IMR-90 (cell line): ENCODE data around the gene EPHA5. TPM values are rescaled to one million over a fixed set of nuclear protein-coding genes. Genes with fewer than 3 reads are reported as not detected.

Experiments used
- ATAC-seq: fragments of 200-7000 bp; cut with Tn5 transposase; 2 replicates; pipeline ENCODE4 v1.9.1; 2020; ENCODE audit warnings: low read depth, mild to moderate bottlenecking, moderate library complexity
- BruUV-seq: library from RNA; stranded (reverse); fragments of 400-500 nt; replicated peaks from 2 replicates; lab custom pipeline; 2021; lab: Mats Ljungman, UMichigan
- CTCF ChIA-PET: fragments of 300-600 bp; formaldehyde crosslinking; extraction: SDS; loops from one replicate; lab custom pipeline; 2021; ENCODE audit warnings: antibody characterized with exemption; lab: Yijun Ruan, JAX
- POLR2A ChIA-PET: fragments of 300-600 bp; sonication (Branson Sonifier 250); formaldehyde crosslinking; loops from one replicate; lab custom pipeline; 2022; ENCODE audit warnings: antibody characterized with exemption; ENCODE audit not compliant: unreplicated experiment; lab: Charles Lee
- DNase-seq: peaks from one replicate; pipeline ENCODE4 v3.0.0; 2013
- H2AFZ ChIP-seq: replicated peaks from 2 replicates; pipeline ENCODE3; 2013; ENCODE audit warnings: low read length, mild to moderate bottlenecking; ENCODE audit not compliant: poor library complexity
- H2AK5ac ChIP-seq: 2 replicates; pipeline ENCODE4 v1.6.1; 2013; ENCODE audit warnings: low read depth, low read length, inconsistent platforms
- H2AK9ac ChIP-seq: replicated peaks from 2 replicates; pipeline ENCODE3; 2013; ENCODE audit warnings: mild to moderate bottlenecking, low read depth, low read length, moderate library complexity; ENCODE audit not compliant: poor library complexity
- H2BK120ac ChIP-seq: 2 replicates; pipeline ENCODE4 v1.6.1; 2013; ENCODE audit warnings: low read depth, low read length, inconsistent platforms
- H2BK15ac ChIP-seq: 3 replicates; pipeline ENCODE4 v1.6.1; 2013; ENCODE audit warnings: low read depth, low read length, inconsistent platforms
- H2BK20ac ChIP-seq: 2 replicates; pipeline ENCODE4 v1.6.1; 2013; ENCODE audit warnings: low read depth, mild to moderate bottlenecking, inconsistent platforms, low read length, moderate library complexity
- H2BK5ac ChIP-seq: 2 replicates; pipeline ENCODE4 v1.6.1; 2013; ENCODE audit warnings: mild to moderate bottlenecking, low read depth, low read length, inconsistent platforms; ENCODE audit not compliant: poor library complexity, severe bottlenecking
- H3K14ac ChIP-seq: replicated peaks from 2 replicates; pipeline ENCODE4 v1.6.1; 2013; ENCODE audit warnings: low read depth, low read length, inconsistent platforms
- H3K18ac ChIP-seq: 2 replicates; pipeline ENCODE4 v1.6.1; 2013; ENCODE audit warnings: low read depth, low read length, control low read depth
- H3K23ac ChIP-seq: 2 replicates; pipeline ENCODE4 v1.6.1; 2013; ENCODE audit warnings: low read depth, low read length, inconsistent platforms
- H3K27ac ChIP-seq: 2 replicates; pipeline ENCODE4 v1.5.1; 2013; ENCODE audit warnings: mild to moderate bottlenecking, control low read depth, low read length; ENCODE audit not compliant: insufficient read depth
- H3K27me3 ChIP-seq: 2 replicates; pipeline ENCODE4 v1.6.1; 2013; ENCODE audit warnings: low read length; ENCODE audit not compliant: control insufficient read depth, insufficient read depth
- H3K36me3 ChIP-seq: 2 replicates; pipeline ENCODE4 v1.6.1; 2013; ENCODE audit warnings: low read length, mixed read lengths; ENCODE audit not compliant: control insufficient read depth, insufficient read depth
- H3K4ac ChIP-seq: 2 replicates; pipeline ENCODE4 v1.6.1; 2013; ENCODE audit warnings: low read depth, low read length, inconsistent platforms
- H3K4me1 ChIP-seq: 2 replicates; pipeline ENCODE4 v1.6.1; 2013; ENCODE audit warnings: low read length, mixed read lengths; ENCODE audit not compliant: control insufficient read depth, insufficient read depth
- H3K4me2 ChIP-seq: 2 replicates; pipeline ENCODE4 v1.6.1; 2013; ENCODE audit warnings: low read depth, mild to moderate bottlenecking, control low read depth, low read length, moderate library complexity
- H3K4me3 ChIP-seq: 2 replicates; pipeline ENCODE4 v1.5.1; 2013; ENCODE audit warnings: low read depth, mild to moderate bottlenecking, control low read depth, low read length, moderate library complexity; ENCODE audit not compliant: insufficient read depth
- H3K56ac ChIP-seq: 2 replicates; pipeline ENCODE4 v1.6.1; 2013; ENCODE audit warnings: low read length, inconsistent platforms; ENCODE audit not compliant: insufficient read depth; ENCODE audit errors: extremely low read depth
- H3K79me1 ChIP-seq, 2 experiments: 2 replicates each; pipeline ENCODE4 v1.6.1; 2013; ENCODE audit warnings: low read length in 2 of 2, inconsistent platforms in 1 of 2, low read depth in 1 of 2
- H3K9ac ChIP-seq: 2 replicates; pipeline ENCODE4 v1.6.1; 2013; ENCODE audit warnings: low read depth, low read length, control low read depth
- H3K9me1 ChIP-seq: 2 replicates; pipeline ENCODE4 v1.6.1; 2013; ENCODE audit warnings: low read length, inconsistent platforms; ENCODE audit not compliant: insufficient read depth
- H3K9me3 ChIP-seq: 2 replicates; pipeline ENCODE4 v1.6.1; 2013; ENCODE audit warnings: low read length; ENCODE audit not compliant: control insufficient read depth, insufficient read depth
- H4K20me1 ChIP-seq: 2 replicates; pipeline ENCODE4 v1.6.1; 2013; ENCODE audit warnings: low read length, inconsistent platforms; ENCODE audit not compliant: insufficient read depth
- H4K5ac ChIP-seq: 2 replicates; pipeline ENCODE4 v1.6.1; 2013; ENCODE audit warnings: mild to moderate bottlenecking, low read depth, low read length, control low read depth
- H4K8ac ChIP-seq, 2 experiments: 2 replicates each; pipeline ENCODE4 v1.6.1; 2013; ENCODE audit warnings: low read depth in 2 of 2, low read length in 2 of 2, control low read depth in 1 of 2, inconsistent platforms in 1 of 2
- H4K91ac ChIP-seq: 2 replicates; pipeline ENCODE4 v1.6.1; 2013; ENCODE audit warnings: low read depth, low read length, inconsistent platforms; ENCODE audit not compliant: insufficient read depth
- BHLHE40 ChIP-seq: fragments of 150-350 bp; IDR thresholded peaks from 2 replicates; pipeline ENCODE4 v1.6.1; 2016; ENCODE audit warnings: mild to moderate bottlenecking, low read depth, low read length
- CHD1 ChIP-seq: IDR thresholded peaks from 2 replicates; pipeline ENCODE4 v1.6.1; 2012; ENCODE audit warnings: low read depth, low read length, improper control_type of control experiment
- ELK1 ChIP-seq: fragments of 150-350 bp; IDR thresholded peaks from 2 replicates; pipeline ENCODE4 v1.6.1; 2016; ENCODE audit warnings: low read depth, mild to moderate bottlenecking, low read length, moderate library complexity, borderline replicate concordance
- FOS ChIP-seq: fragments of 150-350 bp; IDR thresholded peaks from 2 replicates; pipeline ENCODE4 v1.6.1; 2016; ENCODE audit warnings: low read depth, low read length
- MAFK ChIP-seq: IDR thresholded peaks from 2 replicates; pipeline ENCODE4 v1.6.1; 2012; ENCODE audit warnings: low read depth, low read length, improper control_type of control experiment
- MAZ ChIP-seq: IDR thresholded peaks from 2 replicates; pipeline ENCODE4 v1.6.1; 2012; ENCODE audit warnings: low read depth, mild to moderate bottlenecking, low read length, improper control_type of control experiment, moderate library complexity, borderline replicate concordance
- MXI1 ChIP-seq: IDR thresholded peaks from 2 replicates; pipeline ENCODE4 v1.6.1; 2012; ENCODE audit warnings: low read depth, mild to moderate bottlenecking, low read length, moderate library complexity, borderline replicate concordance
- NFE2L2 ChIP-seq: fragments of 150-350 bp; IDR thresholded peaks from 2 replicates; pipeline ENCODE4 v1.6.1; 2016; ENCODE audit warnings: low read depth, mild to moderate bottlenecking, low read length
- POLR2A ChIP-seq: IDR thresholded peaks from 2 replicates; pipeline ENCODE4 v1.6.1; 2012; ENCODE audit warnings: mild to moderate bottlenecking, low read depth, low read length
- RAD21 ChIP-seq: IDR thresholded peaks from 2 replicates; pipeline ENCODE4 v1.6.1; 2012; ENCODE audit warnings: low read length, improper control_type of control experiment
- RCOR1 ChIP-seq: IDR thresholded peaks from 2 replicates; pipeline ENCODE4 v1.6.1; 2012; ENCODE audit warnings: mild to moderate bottlenecking, low read length, improper control_type of control experiment; ENCODE audit not compliant: insufficient replicate concordance
- RFX5 ChIP-seq: IDR thresholded peaks from 2 replicates; pipeline ENCODE4 v1.8.0; 2012; ENCODE audit warnings: low read depth, mild to moderate bottlenecking, low read length, moderate library complexity
- SMC3 ChIP-seq: fragments of 150-350 bp; IDR thresholded peaks from 2 replicates; pipeline ENCODE4 v1.6.1; 2016; ENCODE audit warnings: low read depth, mild to moderate bottlenecking, antibody characterized with exemption, low read length, moderate library complexity
- USF2 ChIP-seq: fragments of 150-350 bp; IDR thresholded peaks from 2 replicates; pipeline ENCODE4 v1.6.1; 2017; ENCODE audit warnings: mild to moderate bottlenecking, antibody characterized with exemption, low read length, low read depth
- WGBS, 2 experiments: methylation state at CpG; one replicate each; pipeline versions ENCODE4 v1.1.5 to v1.1.7; 2013; ENCODE audit warnings: missing lambda C conversion rate in 2 of 2; ENCODE audit not compliant: insufficient read length in 1 of 2; ENCODE audit errors: extremely low coverage in 2 of 2; 5-methylcytosine and 5-hydroxymethylcytosine counted together
- dilution Hi-C: fragments of 300-500 bp; cut with HindIII; formaldehyde crosslinking; loops from one replicate; pipeline ENCODE4 v1.14.3; 2018; ENCODE audit warnings: low sequenced_read_pairs; ENCODE audit not compliant: unreplicated experiment
- in situ Hi-C: fragments of 300-500 bp; cut with MboI; formaldehyde crosslinking; loops from 3 replicates; pipeline ENCODE4 v1.14.3; 2019; ENCODE audit warnings: low sequenced_read_pairs, inconsistent platforms, mixed read lengths
- intact Hi-C: fragments of 100-400 bp; cut with micrococcal nuclease; formaldehyde crosslinking; loops from 2 replicates; pipeline ENCODE4 v1.10.0; 2022
- polyA plus RNA-seq, 3 experiments: library from polyadenylated mRNA; depleted of rRNA; stranded (reverse); fragments of >200 nt; gene quantifications; 2 replicates each; pipeline ENCODE4 v1.2.3, GENCODE V29; 2012; ENCODE audit warnings: low replicate concordance in 1 of 3
- total RNA-seq: library from RNA; depleted of rRNA; stranded (reverse); fragments of >200 nt; gene quantifications from 2 replicates; pipeline ENCODE4 v1.2.3, GENCODE V29; 2012

The EPHA5 gene
- total and polyA plus RNA-seq, 2 of the 4 experiments (the other 2 are of a cell fraction): 0.07 to 0.18 TPM

GRCh38 chr4:65370709-65371108 is 299.6 kb downstream of the EPHA5 start:
- Histone ChIP-seq H2BK120ac (no peak overlapping the region), H3K18ac (no peak overlapping the region), H3K79me1 (no peaks in the 10 kb centered on the region), H2AK5ac (no peak overlapping the region), H2BK20ac (no peak overlapping the region), H3K4me3 (no peak overlapping the region), H2AK9ac (no peak overlapping the region), H3K4me2 (no peak overlapping the region), H4K8ac (no peak overlapping the region), H4K20me1 (no peaks in the 10 kb centered on the region), H4K91ac (no peak overlapping the region), H4K5ac (no peak overlapping the region), H3K4me1 (no peaks in the 10 kb centered on the region), H3K27me3 (no peaks in the 10 kb centered on the region), H2AFZ (no peak overlapping the region), H3K36me3 (no peaks in the 10 kb centered on the region), H3K9me3 (no peaks in the 10 kb centered on the region), H3K23ac (no peak overlapping the region), H3K14ac (no peak overlapping the region), H3K9ac (no peak overlapping the region), H3K56ac (no peak overlapping the region), H2BK15ac (no peak overlapping the region), H2BK5ac (no peak overlapping the region), H3K9me1 (no peaks in the 10 kb centered on the region), H3K27ac (no peak overlapping the region), H3K4ac (no peak overlapping the region)
- dilution Hi-C loops: no loop called here
- in situ Hi-C loops: no loop called here
- TF ChIP-seq CHD1 (no peak), SMC3 (no peak), USF2 (no peak), MXI1 (no peak), ELK1 (no peak), FOS (no peak), RCOR1 (no peak), RFX5 (no peak), POLR2A (no peak), RAD21 (no peak), MAFK (no peak), MAZ (no peak), NFE2L2 (no peak), BHLHE40 (no peak)
- no CpG with 5 or more reads among the region's 3 CpGs for whole genome bisulfite sequencing, 2 experiments
- intact Hi-C loops: no loop called here
- BruUV-seq: no TSS peak
- ATAC-seq (no peak), DNase-seq (no peak)
- ChIA-PET POLR2A (no interaction called here), CTCF (no interaction called here)
